T-helper 2 cell treated with Interferon-gamma antibody and Interleukin-4, amounts not matched to agents 100 ng/mL and 5 ng/mL, for 36 hours (primary cell): ENCODE data around the gene SLC17A2. TPM values are rescaled to one million over a fixed set of nuclear protein-coding genes. Genes with fewer than 3 reads are reported as not detected.

Experiments used
- intact Hi-C: fragments of 100-400 bp; cut with micrococcal nuclease; formaldehyde crosslinking; loops from one replicate; pipeline ENCODE4 v1.15.1; 2023
- total RNA-seq: library from RNA; stranded (reverse); gene quantifications from 2 replicates; pipeline ENCODE4 v1.2.3, GENCODE V29; 2022

SLC17A2 gene
- total RNA-seq, 1 donor from 2014 or later, result not detected

- intact Hi-C loops, result loop anchor here (1.0 kb wide), 1 partner anchor 170 kb away; no protein-coding TSS in a partner anchor
Observed at GRCh38 chr6:25889877-25890853, 40.3 kb downstream of the SLC17A2 start.

DNA sequence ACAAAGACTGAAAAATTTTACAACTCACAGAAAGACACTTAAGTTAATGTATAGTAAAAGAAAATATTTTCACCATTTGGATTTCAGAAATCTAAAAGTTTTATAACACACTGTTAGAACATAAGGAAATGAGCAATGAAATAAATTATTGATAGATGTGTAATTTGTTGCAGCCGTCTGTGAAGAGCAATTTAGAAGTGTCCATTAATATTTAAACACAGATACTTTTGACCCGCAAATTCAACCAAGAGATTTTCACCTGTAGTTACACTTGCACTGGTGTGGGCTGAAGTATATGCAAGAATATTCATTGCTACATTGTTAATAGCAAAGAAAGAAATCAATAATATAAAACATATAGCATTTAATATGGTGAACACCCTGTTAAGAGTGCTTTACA is 41.9 kb downstream of the SLC17A2 start:
- intact Hi-C loops, result no loop called here

DNA sequence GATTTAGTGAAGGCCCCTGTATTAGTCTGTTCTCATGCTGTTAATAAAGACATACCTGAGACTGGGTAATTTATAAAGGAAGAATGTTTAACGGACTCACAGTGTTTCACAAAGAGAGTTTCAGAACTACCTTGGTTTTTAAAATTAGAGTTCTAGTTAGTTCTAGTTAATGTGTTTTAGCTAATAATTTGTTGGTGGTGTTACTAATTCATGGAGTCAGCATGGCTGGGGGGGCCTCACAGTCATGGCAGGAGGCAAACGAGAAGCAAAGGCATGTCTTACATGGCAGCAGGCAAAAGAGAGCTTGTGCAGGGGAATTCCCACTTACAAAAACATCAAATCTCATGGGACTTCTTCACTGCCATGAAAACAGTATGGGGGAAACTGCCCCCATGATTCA is 44.4 kb downstream of the SLC17A2 start:
- intact Hi-C loops, result no loop called here

DNA sequence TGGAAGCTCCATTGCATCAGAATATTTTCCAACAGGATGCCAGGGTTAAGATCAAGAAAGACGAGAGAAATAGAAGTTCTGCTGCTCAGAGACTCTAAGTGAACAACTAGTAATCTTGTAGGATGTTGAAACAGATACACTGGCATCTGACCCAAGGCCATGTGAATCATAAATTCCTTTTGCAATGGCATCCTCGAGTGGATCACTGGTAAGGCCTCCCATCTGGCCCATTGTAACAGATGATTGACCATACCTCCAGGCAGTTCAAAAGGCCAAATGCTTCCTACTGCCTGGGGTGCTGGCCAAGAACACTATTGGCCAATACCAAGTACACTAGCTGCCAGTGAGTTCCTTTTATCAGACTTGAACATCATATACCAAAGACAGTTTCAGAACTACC is 46.5 kb downstream of the SLC17A2 start:
- intact Hi-C loops, result no loop called here

- intact Hi-C loops, result no loop called here
Observed at GRCh38 chr6:25883536-25883935, 47.0 kb downstream of the SLC17A2 start.

GRCh38 chr6:25882051-25882496 is 48.4 kb downstream of the SLC17A2 start:
- intact Hi-C loops, result loop anchor here (1.0 kb wide), 1 partner anchor 94 kb away; no protein-coding TSS in a partner anchor

DNA sequence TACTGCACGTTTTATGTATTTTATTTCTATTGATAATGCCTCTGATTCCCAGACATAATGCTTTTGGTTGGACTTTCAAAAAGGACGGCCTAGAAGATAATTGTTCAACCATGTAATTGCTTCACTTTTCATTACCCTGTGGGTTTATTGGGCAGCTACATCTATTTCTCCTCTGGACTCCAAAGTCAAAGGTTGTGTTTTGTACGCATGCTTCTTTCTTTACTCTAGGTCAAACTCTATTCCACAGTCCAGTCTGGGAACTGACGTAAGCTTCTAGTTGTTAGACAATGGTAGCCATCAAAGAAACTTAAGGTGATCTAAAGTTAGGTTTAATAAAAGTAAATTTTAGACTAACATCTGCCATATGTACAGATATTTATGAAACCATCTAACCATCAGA is 49.9 kb downstream of the SLC17A2 start:
- intact Hi-C loops, result no loop called here

GRCh38 chr6:25878721-25879322 is 51.7 kb downstream of the SLC17A2 start:
- intact Hi-C loops, result no loop called here

GRCh38 chr6:25875926-25876602 is 54.4 kb downstream of the SLC17A2 start:
- intact Hi-C loops, result no loop called here

- intact Hi-C loops, result no loop called here
Observed at GRCh38 chr6:25875563-25875905, 55.0 kb downstream of the SLC17A2 start.

DNA sequence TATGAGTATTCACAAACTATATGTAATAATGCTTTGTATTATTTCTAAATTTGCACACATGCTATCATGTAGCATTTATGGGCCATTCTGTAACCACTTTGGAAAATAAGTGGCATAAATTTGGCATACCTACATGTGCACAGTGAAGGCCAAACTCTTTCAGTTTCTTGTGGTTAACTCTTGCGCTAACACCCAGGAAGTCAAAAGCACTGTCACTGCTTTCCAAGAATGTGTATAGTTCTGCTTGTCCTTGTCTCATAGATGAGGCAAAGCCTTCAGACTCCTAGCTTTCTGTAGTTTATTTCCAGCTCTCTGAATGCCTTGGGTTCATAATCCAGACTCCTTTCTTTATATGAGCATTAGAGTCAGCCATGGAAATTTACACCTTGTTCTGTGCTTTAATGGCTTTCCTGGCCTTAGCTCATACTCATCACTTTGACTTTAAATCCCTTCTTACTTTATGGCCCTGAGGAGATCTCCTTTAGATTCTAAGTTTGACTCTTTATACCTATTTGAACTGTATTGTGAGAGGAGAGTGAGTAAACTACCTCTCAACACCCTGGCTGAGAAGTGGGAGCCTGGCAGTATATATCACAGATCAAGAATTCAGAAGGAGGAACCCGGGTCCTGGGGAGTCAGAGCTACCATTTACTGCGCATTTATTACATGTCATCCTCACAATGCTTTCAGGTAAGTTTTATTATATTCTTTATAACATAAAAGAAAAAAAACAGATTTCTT is 55.5 kb downstream of the SLC17A2 start:
- intact Hi-C loops, result loop anchor here (1.0 kb wide), 1 partner anchor 9 kb away; no protein-coding TSS in a partner anchor

- intact Hi-C loops, result loop anchor here (1.0 kb wide), 1 partner anchor 8 kb away; no protein-coding TSS in a partner anchor
Observed at GRCh38 chr6:25874118-25874517, 56.4 kb downstream of the SLC17A2 start, which contains the start of gene SLC17A3. Gene SLC17A3, minus strand, starts transcription at chr6:25874243. Its CDS starts 5,856 bp downstream, at chr6:25868387.

DNA sequence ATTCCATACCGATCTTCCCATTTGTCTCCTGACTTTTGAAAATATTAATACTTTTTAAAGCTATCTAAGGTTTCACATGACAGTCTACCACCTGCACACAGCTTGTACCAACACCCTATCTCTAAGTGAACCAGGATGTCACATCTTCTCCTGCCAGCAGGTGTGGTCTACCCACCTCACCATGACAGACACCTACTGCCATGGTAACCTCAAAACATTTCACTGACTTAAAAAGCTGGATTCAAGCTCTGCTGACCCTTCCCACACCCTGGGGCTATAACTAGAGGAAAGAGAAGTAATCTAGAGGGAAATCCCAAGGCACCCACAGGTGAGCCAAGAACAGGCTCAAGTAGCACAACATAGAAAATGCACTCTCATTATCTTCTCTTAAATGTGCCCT is 57.7 kb downstream of the SLC17A2 start:
- intact Hi-C loops, result no loop called here

DNA sequence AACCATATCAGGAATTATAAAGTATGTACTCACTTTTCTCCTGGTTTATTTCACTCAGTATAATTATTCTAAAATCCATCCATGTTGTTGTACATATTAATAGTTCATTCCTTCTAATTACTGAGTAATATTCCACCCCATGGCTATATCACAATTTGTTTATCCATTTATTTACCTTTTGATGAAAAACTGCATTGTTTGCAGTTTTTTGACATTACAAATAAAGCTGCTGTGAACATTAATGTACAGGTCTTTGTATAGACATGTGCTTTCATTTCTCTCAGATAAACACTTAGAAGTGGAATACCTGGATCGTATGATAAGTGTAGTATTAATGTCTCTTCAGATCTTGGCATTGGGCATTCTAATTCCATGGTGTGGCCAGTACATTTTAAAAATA is 60.7 kb downstream of the SLC17A2 start:
- intact Hi-C loops, result loop anchor here (10.0 kb wide), 1 partner anchor 75 kb away; no protein-coding TSS in a partner anchor

DNA sequence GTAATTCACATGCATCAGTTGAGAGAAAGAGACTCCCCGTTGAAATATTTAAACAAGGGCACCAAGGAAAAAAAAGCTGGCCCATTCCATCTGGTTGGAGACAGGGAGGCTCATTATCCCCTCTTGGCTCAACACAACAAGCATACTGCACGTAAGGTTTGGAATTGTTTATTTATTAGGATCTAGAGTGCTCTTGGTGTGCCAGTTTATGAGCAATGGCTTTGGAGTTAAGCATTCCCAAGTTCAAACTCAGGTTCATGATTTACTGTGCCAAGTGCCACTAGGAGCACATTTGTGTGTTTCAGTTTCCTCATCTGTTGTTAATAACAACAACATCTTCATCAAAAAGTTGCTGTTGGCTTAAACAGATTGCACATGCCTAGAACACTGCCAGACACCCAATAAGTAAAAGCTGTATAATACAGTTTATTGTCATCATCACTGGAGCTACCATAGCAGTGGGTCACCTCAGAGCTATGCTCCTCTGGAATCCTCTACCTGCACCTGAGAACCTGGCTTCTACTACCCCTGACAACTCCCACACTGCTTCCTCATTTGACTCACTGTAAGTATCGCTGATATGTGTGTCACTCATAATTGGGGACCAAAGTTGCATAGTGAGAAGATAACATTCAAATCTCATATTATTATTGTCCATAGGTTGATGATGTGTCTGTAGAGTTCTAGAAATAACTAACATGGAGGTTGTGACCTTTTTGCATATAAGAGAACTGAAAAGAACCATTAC is 61.9 kb downstream of the SLC17A2 start:
- intact Hi-C loops, result loop anchor here (10.0 kb wide), 1 partner anchor 76 kb away; no protein-coding TSS in a partner anchor

DNA sequence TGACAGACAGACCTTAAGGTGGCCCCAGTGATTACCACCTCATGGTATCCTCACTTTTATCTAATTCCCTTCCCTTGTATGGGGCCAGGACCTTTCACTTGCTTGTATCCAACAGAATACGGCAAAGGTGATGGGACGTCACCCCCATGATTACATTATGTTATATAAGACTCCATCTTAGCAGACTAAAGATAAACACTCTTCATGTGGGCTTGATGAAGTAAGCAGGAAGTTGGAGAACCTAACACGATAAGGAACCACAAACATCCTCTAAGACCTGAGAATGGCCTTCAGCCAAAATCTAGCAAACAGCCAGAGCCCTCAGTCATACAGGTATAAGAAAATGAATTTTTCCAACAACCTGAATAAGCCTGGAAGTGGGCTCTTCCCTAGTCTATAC is 64.5 kb downstream of the SLC17A2 start:
- intact Hi-C loops, result loop anchor here (1.0 to 10.0 kb wide), 2 partner anchors 8 to 79 kb away; partner anchors contain the start of gene SLC17A3

DNA sequence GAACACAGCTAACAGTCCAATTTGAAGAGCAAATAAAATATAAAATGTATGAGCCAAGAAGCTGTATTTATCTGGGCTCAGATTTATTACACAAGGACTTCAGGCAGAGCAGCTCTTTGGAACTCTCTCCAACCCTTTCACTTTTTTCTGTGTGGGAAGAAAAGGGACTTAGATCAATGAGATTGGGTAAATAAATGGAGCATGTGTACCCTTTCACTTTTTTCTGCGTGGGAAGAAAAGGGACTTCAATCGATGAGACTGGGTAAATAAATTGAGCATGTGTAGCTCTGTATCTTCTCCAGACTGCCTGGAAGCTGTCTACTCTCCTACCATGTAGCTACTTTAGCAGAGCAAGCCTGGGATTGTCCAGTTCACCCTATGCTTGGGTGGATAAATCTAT is 67.1 kb downstream of the SLC17A2 start:
- intact Hi-C loops, result loop anchor here (10.0 kb wide), 1 partner anchor 81 kb away; no protein-coding TSS in a partner anchor
